DMS79 (cell line): Measurements from ENCODE around the gene BICDL1.

Experiments
- DNase-seq: peaks from one replicate; lab custom pipeline; 2025; lab: John Stamatoyannopoulos, UW

Gene BICDL1

GRCh38 chr12:120102189-120103043 is 113.4 kb downstream of the BICDL1 start:
- DNase-seq, result no peak

GRCh38 chr12:120103044-120103338 is 114.0 kb downstream of the BICDL1 start:
- no peak for DNase-seq

DNA sequence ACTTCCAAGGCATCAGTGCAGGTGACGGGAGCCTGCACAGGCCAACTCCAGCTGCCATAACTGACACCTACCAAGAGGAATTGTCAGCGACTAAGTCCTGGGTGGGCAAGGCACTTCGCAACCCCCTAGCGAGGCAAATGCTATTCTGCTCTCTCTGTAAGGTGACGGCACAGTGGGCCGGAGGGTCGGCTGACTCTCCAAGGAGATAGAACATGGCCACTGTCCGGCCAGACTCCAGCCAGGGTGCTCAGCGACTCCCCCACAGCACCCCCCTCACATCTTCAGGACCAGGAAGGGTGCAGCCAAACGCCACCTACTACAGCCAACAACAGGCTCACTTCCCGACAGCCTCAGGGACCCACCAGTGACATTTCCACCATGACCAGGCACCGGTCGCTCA is 114.3 kb downstream of the BICDL1 start:
- DNase-seq, result no peak

- DNase-seq, result no peak
Measured at GRCh38 chr12:120106151-120106550, 117.1 kb downstream of the BICDL1 start.

DNA sequence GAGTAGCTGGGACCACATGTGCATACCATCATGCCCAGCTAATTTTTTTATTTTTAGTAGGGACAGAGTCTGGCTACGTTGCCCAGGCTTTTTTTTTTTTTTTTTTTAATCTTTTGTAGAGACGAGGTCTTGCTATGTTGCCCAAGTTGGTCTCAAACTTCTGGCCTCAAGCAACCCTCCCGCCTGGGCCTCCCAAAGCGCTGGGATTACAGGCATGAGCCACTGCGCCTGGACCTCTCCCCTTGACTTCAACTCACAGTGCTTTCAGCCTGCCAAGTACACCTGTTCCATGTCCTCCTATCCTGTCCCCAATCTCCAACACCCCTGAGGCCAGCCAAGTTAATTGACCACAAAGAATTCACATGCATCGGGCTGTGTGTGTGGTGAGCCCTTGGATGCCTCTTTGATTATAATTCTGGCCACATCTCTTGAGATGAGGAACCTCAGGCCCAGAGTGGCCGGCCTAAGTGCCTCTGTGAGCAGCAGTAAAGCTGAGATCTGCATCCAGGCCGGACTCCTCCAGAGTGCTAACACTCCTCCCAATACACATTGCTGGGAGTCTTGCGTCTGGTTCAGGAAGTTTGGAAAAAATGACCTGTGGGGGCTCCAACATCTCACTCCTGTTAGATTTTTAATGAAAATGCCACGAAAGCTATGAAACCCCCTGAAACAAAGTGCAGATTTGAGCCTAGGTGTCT is 120.7 kb downstream of the BICDL1 start:
- peak; percentile 11 for DNase-seq

- DNase-seq, result no peak
Measured at GRCh38 chr12:120110550-120111501, 121.8 kb downstream of the BICDL1 start.

GRCh38 chr12:120115066-120115465 is 126.0 kb downstream of the BICDL1 start:
- no peak for DNase-seq

DNA sequence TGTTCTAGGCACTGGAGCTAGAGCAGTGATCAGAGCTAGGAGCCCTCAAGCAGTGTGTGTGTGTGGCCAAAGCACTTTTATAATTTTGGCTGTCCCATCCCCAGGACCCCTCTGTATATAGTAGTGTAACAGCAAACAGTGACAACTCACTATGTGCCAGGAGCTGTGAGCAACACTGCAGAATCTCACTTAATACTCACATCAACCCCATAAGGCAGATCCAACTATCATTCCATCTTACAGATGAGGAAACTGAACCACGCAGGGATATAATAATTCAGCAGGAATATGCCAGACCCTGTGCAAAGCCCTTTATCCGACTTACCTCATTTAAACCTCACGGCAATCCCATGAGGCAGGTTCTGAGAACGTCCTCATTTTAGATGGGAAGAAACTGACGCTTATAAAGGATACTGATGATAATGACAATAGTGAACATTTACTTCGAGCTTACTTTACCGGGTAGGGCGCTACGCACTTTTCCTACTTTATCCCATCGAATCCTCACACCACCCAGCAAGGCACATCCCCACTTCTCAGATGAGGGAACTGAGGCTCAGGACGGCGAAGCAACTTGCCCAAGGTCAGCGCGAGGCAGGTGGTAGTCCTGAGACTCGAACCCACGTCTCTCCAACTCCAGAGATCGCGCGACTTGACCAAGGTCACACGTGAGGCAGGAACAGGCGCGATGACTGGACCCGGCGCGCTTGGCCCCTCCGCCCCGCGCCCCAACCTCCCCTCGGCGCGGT is 126.8 kb downstream of the BICDL1 start:
- DNase-seq, result no peak

DNA sequence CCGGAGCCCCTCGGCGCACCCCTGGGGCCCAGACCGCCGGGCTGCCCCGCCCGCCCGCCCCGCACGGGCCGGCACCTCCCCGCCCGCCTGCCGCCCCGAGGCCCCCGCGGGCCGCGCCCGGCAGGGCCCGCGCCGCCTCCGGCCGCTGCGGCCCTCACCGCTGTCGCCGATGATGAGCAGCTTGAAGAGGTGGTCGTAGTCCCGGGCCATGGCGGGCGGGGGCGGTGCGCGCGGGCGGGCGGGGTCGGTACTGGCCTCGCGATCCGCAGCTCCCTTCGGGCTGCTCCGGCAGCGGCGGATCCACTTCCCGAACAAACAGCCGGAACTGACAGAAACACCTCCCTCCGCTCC is 127.4 kb downstream of the BICDL1 start, which contains the start of gene RAB35:
Gene RAB35 (minus strand): TSS at position 313 of the 351 bp plus-strand sequence. CDS start 103 bp downstream, at position 210.
- DNase-seq, result no peak

DNA sequence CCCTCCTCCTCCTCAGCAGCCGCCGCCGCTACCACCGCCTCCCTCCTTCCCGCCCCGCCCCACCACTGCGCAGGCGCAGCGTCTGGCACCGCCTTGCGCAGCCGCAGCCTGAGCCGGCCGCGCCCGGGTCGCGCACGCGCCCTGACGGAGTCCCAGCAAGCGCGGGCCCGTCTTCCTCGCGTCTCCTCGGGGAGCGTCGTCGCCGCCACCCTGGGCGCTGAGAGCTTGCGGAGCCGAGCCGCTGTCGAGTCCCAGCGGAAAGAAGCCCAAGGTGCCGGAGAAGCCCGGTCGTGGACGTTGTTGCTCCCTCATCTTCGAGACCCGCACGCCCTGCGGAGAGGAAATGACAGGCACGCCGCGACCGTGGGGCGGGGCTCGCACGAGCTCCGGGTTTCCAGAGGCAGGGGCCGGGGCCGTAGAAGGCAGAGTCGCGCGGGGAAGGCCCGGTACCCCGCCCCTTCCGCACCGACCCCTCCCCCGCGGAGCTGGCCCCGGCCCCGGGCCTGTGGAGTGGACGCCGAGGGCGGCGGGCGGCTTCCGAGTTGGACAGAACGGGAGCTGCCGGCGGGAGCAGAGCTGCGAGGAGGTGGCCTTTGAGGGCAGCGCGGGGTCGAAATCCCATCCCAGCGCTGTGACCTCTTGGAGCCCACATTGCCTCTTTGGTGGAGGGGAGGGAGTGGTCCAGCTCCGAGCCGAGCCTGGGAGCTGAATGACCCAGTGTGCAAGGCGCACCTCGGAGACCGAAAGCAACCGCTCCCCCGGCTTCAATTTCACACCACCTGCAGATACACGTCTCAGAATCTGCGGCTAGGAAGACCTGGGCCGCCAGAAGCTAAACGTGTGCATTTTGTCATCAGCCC is 128.0 kb downstream of the BICDL1 start:
- DNase-seq, result peak; percentile 66

- DNase-seq, result no peak
Measured at GRCh38 chr12:120117961-120118320, 128.9 kb downstream of the BICDL1 start.

DNA sequence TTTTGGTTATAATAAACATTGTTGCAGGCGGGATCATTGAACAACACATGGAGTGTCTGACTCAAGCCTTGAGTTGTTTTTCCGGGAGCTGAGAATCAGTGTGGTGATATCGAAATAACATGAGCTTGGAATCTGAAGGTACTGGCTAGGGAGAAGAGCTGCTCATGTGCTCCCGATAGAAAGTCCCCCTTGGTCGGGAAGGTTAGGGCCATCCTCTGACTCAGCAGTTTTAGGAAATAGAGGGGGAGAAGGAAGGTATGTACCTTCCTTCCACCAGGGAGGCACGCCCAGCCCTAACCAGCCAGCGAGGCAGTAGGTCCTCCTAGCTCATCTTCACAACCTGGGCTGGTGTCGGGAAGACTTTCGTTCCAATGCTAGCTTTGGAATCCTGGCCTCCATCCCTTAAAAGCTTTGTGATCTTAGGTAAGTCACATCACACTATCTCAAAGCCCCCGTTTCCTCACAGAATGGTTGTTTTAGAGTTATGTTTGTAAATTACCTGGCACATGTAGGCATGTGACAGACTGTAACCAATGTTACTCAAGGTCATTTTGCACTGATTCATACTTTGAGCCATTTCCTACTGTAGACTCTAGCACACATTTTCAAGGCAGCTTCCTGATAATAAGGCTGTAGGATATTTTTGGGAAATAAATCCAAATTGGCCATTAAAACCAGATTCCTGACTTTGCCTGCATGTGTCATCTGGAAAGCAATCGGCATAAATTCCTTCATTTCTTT is 129.5 kb downstream of the BICDL1 start:
- no peak for DNase-seq

GRCh38 chr12:120119271-120119973 is 130.4 kb downstream of the BICDL1 start:
- DNase-seq, result no peak

GRCh38 chr12:120121343-120121742 is 132.3 kb downstream of the BICDL1 start:
- no peak for DNase-seq

- no peak for DNase-seq
Measured at GRCh38 chr12:120121766-120122293, 132.8 kb downstream of the BICDL1 start.

GRCh38 chr12:120125029-120125428 is 136.0 kb downstream of the BICDL1 start:
- DNase-seq, result no peak

GRCh38 chr12:120125792-120126634 is 137.0 kb downstream of the BICDL1 start:
- no peak for DNase-seq

GRCh38 chr12:120126635-120127005 is 137.6 kb downstream of the BICDL1 start:
- DNase-seq, result no peak
